ENCODE results near the gene DNAJC15. TPM values are rescaled to one million over a fixed set of nuclear protein-coding genes. Genes with fewer than 3 reads are reported as not detected.

The DNAJC15 gene
- total and polyA plus RNA-seq, 2 of the 4 experiments (the other 2 are of a cell fraction) = 7.0 to 22.0 TPM

DNA sequence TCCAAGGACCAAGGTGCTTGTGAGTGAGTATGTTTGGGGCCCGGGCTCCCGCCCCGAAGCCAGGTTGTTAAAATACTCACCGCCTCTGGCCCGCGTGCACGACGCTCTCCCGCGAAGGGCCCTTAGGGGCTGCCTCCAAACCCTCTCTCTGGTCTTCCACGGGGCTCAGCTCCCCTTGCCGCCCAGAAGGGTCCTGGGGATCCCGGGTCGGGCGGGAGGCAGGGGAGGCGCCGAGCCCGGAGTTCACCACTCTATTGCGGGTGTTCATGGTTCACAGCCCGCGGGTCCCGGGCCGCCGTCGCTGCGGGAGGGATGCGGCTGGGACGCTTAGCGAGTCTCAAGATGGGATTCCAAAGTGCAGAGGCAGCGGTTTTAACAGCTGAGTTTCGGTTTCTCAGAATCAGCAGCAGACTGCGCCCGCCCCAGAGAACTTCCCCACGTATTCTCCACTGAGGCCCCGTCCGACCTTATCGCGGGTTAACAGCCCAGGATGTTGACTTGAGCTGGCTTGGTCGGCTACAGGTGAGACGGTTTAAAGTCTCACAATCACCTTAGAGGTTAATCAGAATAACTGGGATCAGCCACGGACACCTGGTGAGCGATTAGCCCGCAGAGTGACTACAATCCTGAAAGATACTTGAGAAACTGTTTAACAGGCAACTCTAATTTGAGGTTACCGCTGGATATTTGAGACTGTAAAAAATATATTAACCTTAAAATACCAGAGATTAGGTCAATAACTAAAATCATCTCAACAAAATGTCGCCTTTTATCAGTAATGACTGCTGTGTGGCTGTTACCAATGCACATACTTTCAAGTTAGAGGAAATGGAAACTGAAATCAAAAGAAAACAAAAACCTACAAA, 31.3 kb upstream of the DNAJC15 start, which contains the start of gene EPSTI1:
EPSTI1 (minus strand) TSS at position 344 of the 866 bp plus-strand sequence; CDS start at position 268, 76 bp downstream.
- peak within 1 kb of the TSS; percentile 93 for H3K14ac ChIP-seq (replicated peaks; ENCODE audit: low read depth, low read length)
- peak within 1 kb of the TSS; percentile 99 for H2BK15ac ChIP-seq (ENCODE audit: low read depth, low read length)
- peak within 1 kb of the TSS; percentile 94 for H3K4ac ChIP-seq (ENCODE audit: low read depth, low read length)
- in situ Hi-C loops (cut with MboI; ENCODE audit: low sequenced_read_pairs) (no loop called here), intact Hi-C loops (cut with micrococcal nuclease) (loop anchor here (1.0 kb wide), 1 partner anchor 63 kb away; no protein-coding TSS in a partner anchor), dilution Hi-C loops (cut with HindIII; ENCODE audit: low sequenced_read_pairs, unreplicated experiment) (no loop called here)
- H3K9ac ChIP-seq (ENCODE audit: low read depth, low read length) = peak within 1 kb of the TSS; percentile 75
- peak within 1 kb of the TSS; percentile 82 for H2AK9ac ChIP-seq (replicated peaks; ENCODE audit: low read depth, low read length, poor library complexity)
- no peaks in the 10 kb centered on the region for H3K9me3 ChIP-seq (ENCODE audit: control insufficient read depth, insufficient read depth, low read length)
- no peaks in the 10 kb centered on the region for H4K20me1 ChIP-seq (ENCODE audit: insufficient read depth, low read length)
- peak within 1 kb of the TSS; percentile 22 for H2BK5ac ChIP-seq (ENCODE audit: low read depth, low read length, poor library complexity, severe bottlenecking)
- TF ChIP-seq MAFK (IDR thresholded peaks at IDR 0.05; ENCODE audit: low read depth, low read length) = peak; percentile 88
- no peak for TF ChIP-seq MAZ (IDR thresholded peaks at IDR 0.05; ENCODE audit: borderline replicate concordance, low read depth, low read length)
- TF ChIP-seq, protein P1, sequence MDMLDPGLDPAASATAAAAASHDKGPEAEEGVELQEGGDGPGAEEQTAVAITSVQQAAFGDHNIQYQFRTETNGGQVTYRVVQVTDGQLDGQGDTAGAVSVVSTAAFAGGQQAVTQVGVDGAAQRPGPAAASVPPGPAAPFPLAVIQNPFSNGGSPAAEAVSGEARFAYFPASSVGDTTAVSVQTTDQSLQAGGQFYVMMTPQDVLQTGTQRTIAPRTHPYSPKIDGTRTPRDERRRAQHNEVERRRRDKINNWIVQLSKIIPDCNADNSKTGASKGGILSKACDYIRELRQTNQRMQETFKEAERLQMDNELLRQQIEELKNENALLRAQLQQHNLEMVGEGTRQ (IDR thresholded peaks at IDR 0.05; ENCODE audit: low read depth, low read length) = no peak
- no peak for TF ChIP-seq CHD1 (IDR thresholded peaks at IDR 0.05; ENCODE audit: low read depth, low read length)
- no peak for TF ChIP-seq MXI1 (IDR thresholded peaks at IDR 0.05; ENCODE audit: borderline replicate concordance, low read depth, low read length)
- TF ChIP-seq RFX5 (IDR thresholded peaks at IDR 0.05; ENCODE audit: low read depth, low read length) = no peak
- TF ChIP-seq NFE2L2 (IDR thresholded peaks at IDR 0.05; ENCODE audit: low read depth, low read length) = no peak
- TF ChIP-seq RAD21 (IDR thresholded peaks at IDR 0.05; ENCODE audit: low read length) = no peak
- H4K91ac ChIP-seq (ENCODE audit: insufficient read depth, low read depth, low read length) = peak within 1 kb of the TSS; percentile 99
- H3K36me3 ChIP-seq (ENCODE audit: control insufficient read depth, insufficient read depth, low read length) = no peaks in the 10 kb centered on the region
- no TSS peak for BruUV-seq (replicated peaks)
- H3K27me3 ChIP-seq (ENCODE audit: control insufficient read depth, insufficient read depth, low read length) = no peaks in the 10 kb centered on the region
- H4K5ac ChIP-seq (ENCODE audit: low read depth, low read length) = peak within 1 kb of the TSS; percentile 83
- H3K18ac ChIP-seq (ENCODE audit: low read depth, low read length) = peak within 1 kb of the TSS; percentile 58
- ATAC-seq (ENCODE audit: low read depth) (peak; percentile 84), DNase-seq (peak; percentile 74)
- peak within 1 kb of the TSS; percentile 97 for H2AFZ ChIP-seq (replicated peaks; ENCODE audit: low read length, poor library complexity)
- 5% methylated on average over 34 of the region's 45 CpGs; no CpG with 5 or more reads in 1 of the 2 experiments for WGBS, 2 experiments (ENCODE audit: extremely low coverage in 2 of 2, insufficient read length in 1 of 2)
- peak within 1 kb of the TSS; percentile 89 for H3K23ac ChIP-seq (ENCODE audit: low read depth, low read length)
- CTCF ChIA-PET = no interaction called here
- H2AK5ac ChIP-seq (ENCODE audit: low read depth, low read length) = peak within 1 kb of the TSS; percentile 77
- H3K9me1 ChIP-seq (ENCODE audit: insufficient read depth, low read length) = peaks cover 7% of the 10 kb centered on the region; the same call in 1 of the 2 replicates
- H3K4me3 ChIP-seq (ENCODE audit: insufficient read depth, low read depth, low read length) = peak within 1 kb of the TSS; percentile 43
- H3K27ac ChIP-seq (ENCODE audit: insufficient read depth, low read length) = peak within 1 kb of the TSS; percentile 43
- peak within 1 kb of the TSS; percentile 98 for H2BK20ac ChIP-seq (ENCODE audit: low read depth, low read length)
- POLR2A ChIA-PET (ENCODE audit: unreplicated experiment) = interaction anchor here (1.0 kb wide), 1 partner anchor 36 kb away, joined by 4 read pairs; no protein-coding TSS in a partner anchor
- peaks cover 2% of the 10 kb centered on the region for H3K4me1 ChIP-seq (ENCODE audit: control insufficient read depth, insufficient read depth, low read length)
- peak within 1 kb of the TSS; percentile 85 for H3K56ac ChIP-seq (ENCODE audit: extremely low read depth, insufficient read depth, low read length)
- H3K79me1 ChIP-seq (ENCODE audit: low read depth in 1 of 2, low read length in 2 of 2) = no peaks in the 10 kb centered on the region
- peak within 1 kb of the TSS; percentile 78 to 97 for H4K8ac ChIP-seq (ENCODE audit: low read depth in 2 of 2, low read length in 2 of 2)
- peak within 1 kb of the TSS; percentile 99 for H2BK120ac ChIP-seq (ENCODE audit: low read depth, low read length)
- peak within 1 kb of the TSS; percentile 94 for H3K4me2 ChIP-seq (ENCODE audit: low read depth, low read length)
